A549 (cell line): ENCODE data around the gene ANKRD10.
"Not testable (repeated sequence)": the region's sequence is repeated elsewhere in the genome, so short reads cannot be mapped to it uniquely, and the experiment has no call there.

Source experiments
- JUNB ChIP-seq: fragments of >200 bp; sonication (Bioruptor Twin); formaldehyde crosslinking; IDR thresholded peaks from 2 replicates; pipeline ENCODE4 v1.6.1; 2016
- RCOR1 ChIP-seq: fragments of 150-350 bp; IDR thresholded peaks from 2 replicates; pipeline ENCODE4 v1.6.1; 2014; ENCODE audit warnings: antibody characterized with exemption, low read length, low read depth
- TF ChIP-seq, protein P1 (sequence below): fragments of 200-600 bp; sonication (generic); IDR thresholded peaks from 2 replicates; pipeline ENCODE4 v1.6.1; 2016; ENCODE audit warnings: antibody characterized with exemption, mild to moderate bottlenecking, moderate library complexity
- TF ChIP-seq, protein P2 (sequence below): fragments of >200 bp; sonication (Bioruptor Twin); formaldehyde crosslinking; IDR thresholded peaks from 3 replicates; pipeline ENCODE4 v1.5.1; 2016

- TF ChIP-seq RCOR1, JUNB: not testable (repeated sequence)
- TF ChIP-seq, protein P1, sequence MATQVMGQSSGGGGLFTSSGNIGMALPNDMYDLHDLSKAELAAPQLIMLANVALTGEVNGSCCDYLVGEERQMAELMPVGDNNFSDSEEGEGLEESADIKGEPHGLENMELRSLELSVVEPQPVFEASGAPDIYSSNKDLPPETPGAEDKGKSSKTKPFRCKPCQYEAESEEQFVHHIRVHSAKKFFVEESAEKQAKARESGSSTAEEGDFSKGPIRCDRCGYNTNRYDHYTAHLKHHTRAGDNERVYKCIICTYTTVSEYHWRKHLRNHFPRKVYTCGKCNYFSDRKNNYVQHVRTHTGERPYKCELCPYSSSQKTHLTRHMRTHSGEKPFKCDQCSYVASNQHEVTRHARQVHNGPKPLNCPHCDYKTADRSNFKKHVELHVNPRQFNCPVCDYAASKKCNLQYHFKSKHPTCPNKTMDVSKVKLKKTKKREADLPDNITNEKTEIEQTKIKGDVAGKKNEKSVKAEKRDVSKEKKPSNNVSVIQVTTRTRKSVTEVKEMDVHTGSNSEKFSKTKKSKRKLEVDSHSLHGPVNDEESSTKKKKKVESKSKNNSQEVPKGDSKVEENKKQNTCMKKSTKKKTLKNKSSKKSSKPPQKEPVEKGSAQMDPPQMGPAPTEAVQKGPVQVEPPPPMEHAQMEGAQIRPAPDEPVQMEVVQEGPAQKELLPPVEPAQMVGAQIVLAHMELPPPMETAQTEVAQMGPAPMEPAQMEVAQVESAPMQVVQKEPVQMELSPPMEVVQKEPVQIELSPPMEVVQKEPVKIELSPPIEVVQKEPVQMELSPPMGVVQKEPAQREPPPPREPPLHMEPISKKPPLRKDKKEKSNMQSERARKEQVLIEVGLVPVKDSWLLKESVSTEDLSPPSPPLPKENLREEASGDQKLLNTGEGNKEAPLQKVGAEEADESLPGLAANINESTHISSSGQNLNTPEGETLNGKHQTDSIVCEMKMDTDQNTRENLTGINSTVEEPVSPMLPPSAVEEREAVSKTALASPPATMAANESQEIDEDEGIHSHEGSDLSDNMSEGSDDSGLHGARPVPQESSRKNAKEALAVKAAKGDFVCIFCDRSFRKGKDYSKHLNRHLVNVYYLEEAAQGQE: not testable (repeated sequence)
- TF ChIP-seq, protein P2, sequence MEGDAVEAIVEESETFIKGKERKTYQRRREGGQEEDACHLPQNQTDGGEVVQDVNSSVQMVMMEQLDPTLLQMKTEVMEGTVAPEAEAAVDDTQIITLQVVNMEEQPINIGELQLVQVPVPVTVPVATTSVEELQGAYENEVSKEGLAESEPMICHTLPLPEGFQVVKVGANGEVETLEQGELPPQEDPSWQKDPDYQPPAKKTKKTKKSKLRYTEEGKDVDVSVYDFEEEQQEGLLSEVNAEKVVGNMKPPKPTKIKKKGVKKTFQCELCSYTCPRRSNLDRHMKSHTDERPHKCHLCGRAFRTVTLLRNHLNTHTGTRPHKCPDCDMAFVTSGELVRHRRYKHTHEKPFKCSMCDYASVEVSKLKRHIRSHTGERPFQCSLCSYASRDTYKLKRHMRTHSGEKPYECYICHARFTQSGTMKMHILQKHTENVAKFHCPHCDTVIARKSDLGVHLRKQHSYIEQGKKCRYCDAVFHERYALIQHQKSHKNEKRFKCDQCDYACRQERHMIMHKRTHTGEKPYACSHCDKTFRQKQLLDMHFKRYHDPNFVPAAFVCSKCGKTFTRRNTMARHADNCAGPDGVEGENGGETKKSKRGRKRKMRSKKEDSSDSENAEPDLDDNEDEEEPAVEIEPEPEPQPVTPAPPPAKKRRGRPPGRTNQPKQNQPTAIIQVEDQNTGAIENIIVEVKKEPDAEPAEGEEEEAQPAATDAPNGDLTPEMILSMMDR: not testable (repeated sequence)
These were observed 40.2 kb upstream of the ANKRD10 start for GRCh38 chr13:110955072-110955503.
